GM21367 (cell line): ENCODE data around the gene NAMPT.
"Not testable (repeated sequence)": the region's sequence is repeated elsewhere in the genome, so short reads cannot be mapped to it uniquely, and the experiment has no call there.

ENCODE experiments used
- ATAC-seq: cut with Tn5 transposase; IDR thresholded peaks from one replicate; pipeline ENCODE4 v1.9.1; 2021; ENCODE audit not compliant: unreplicated experiment

Gene NAMPT

DNA sequence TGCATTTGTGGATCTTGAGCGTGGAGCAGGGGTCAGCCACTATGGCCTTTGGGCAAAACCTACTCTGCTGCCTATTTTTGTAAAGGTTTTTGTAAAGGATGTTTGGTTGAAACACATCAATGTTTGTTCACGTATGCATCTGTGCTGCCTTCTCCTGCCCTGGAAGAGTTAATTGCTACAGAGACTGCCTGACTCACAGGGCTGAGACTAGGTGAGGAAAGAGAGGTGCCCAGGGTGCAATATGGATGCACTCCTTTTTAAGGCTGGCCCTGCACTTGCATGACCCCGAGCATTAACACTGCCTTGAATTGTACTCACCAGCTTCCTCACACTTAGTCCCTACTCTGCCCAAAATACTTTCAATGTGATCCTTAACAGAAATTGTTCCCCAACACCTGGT, 20.9 kb upstream of the NAMPT start:
- ATAC-seq, result no peak

DNA sequence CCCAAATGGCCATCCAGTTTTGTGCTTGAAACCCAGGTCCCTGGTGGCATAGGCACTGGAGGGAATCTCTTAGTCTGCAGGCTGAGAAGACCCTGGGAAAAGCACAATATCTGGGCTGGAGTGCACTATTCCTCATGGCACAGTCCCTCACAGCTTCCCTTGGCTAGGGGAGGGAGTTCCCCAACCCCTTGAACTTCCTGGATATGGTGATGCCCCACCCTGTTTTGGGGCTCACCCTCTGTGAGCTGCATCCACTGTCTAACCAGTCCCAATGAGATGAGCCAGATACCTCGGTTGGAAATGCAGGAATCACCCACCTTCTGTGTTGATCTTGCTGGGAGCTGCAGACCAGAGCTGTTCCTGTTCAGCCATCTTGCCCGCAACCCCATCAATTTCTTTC, 19.8 kb upstream of the NAMPT start:
- no peak for ATAC-seq

DNA sequence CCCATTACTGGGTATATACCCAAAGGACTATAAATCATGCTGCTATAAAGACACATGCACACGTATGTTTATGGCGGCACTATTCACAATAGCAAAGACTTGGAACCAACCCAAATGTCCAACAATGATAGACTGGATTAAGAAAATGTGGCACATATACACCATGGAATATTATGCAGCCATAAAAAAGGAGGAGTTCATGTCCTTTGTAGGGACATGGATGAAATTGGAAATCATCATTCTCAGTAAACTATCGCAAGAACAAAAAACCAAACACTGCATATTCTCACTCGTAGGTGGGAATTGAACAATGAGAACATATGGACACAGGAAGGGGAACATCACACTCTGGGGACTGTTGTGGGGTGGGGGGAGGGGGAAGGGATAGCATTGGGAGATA, 13.8 kb upstream of the NAMPT start:
- not testable (repeated sequence) for ATAC-seq

DNA sequence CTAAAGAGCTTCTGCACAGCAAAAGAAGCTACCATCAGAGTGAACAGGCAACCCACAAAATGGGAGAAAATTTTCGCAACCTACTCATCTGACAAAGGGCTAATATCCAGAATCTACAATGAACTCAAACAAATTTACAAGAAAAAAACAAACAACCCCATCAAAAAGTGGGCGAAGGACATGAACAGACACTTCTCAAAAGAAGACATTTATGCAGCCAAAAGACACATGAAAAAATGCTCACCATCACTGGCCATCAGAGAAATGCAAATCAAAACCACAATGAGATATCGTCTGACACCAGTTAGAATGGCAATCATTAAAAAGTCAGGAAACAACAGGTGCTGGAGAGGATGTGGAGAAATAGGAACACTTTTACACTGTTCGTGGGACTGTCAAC, 13.4 kb upstream of the NAMPT start:
- not testable (repeated sequence) for ATAC-seq

DNA sequence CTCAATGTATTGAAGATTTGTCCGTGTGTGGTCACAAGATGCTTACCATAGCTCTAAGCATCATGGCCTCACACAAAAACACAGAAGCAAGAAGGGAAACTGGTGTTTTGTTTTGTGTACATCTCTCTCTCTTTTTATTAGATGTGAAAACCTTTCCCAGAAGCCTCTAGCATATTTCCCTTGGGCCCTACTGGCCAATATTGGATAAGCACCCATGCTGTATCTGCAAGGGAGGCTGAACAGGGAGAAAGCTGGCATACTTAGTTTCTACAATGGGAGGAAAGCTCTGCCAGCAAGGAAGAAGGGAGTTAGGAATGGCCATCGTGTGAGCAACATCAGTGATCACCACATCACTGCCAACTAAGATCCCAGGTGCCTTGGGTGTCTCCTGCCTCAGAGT, 9.6 kb upstream of the NAMPT start:
- ATAC-seq, result no peak

DNA sequence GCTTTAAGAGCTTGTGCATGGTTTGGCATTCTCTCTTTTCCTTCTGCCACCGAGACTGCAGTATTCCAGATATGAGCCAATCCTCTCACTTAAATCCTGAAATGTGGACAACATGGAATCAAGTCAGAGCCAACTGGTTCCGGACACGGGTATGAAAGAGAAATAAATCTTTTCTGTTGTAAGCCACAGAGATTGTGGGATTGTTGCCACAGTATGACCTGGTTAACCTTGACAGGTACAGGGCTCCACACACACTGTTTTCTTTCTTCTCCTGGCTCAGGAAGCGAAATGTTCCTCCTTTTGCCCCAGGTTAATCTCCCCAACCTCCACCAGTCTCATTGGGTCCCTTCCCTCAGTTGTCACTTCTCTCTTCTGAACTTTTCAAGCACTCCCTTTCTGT, 6.5 kb upstream of the NAMPT start:
- ATAC-seq, result no peak

DNA sequence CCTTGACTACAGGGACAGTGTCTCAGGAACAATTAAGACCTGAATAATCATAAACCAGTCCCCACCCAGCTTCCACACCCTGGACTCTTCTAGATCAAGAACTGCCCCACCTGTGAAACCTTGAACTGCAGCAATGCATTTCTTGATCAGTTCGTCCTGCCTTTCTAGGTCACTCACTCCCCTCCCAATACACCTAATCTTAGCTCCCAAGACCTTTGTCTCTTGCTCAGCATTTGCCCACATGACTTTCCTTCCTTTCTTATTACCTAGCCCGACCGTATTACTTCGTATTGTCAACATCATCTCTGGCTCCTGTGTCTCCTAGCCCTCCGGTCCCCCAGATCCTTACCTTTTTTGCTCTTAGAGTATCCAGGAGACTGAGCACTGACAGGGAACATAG, 5.5 kb upstream of the NAMPT start:
- ATAC-seq, result no peak

DNA sequence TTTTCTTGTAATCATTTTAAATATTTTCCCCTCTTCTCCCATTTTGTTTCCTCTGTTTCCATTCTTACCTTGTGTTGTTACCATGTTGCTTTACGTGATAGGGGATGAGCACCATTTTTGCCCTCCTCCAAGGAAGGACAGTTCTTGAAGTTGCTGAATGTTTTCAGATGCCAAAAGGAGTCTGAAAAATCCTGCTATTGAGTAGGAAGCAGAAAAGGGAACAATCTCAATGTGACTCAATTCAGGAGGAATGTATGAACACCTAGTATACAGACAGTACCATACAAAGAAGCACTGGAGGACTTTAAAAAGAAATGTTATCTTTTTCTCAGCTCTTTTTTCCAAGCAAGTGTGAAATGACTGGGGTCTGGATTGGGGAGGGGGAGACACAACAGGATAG, 5.1 kb upstream of the NAMPT start:
- no peak for ATAC-seq

DNA sequence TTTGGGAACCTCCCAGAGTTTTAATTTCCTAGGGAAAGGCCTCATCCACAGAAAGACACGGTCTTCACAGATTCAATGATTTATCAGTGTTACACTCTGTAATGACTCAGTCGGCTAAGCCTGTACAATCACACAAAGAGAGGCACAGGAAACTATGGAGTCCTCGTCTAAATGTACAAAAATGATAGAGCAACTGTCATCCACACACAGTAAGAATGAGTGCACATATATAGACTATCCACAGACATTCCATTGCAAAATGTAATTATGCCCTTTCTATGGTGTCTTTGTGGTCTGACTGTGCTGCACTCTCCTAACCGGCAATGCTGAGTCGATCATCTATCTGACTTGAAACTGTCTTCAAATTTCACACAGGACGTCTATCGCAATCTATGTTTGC, 3.5 kb upstream of the NAMPT start:
- ATAC-seq, result no peak

DNA sequence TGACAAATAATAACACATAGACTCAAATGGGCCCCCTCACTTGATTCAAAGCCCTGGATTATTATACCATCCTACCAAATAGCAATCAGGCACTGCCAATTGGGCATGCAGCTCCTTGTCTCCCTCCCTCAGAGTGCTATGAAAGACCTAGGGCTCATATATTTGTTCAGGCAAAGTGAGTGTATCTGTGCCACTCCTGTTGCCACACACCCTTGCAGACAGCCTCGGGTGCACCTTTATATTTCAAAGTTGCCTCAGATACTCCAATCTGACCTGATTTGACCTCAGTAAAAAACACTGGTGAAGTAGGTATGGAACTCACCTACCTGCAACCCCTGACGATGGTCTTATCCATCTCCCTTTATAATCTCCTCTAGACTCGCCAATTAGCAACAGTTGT, 3.0 kb upstream of the NAMPT start:
- ATAC-seq, result no peak

DNA sequence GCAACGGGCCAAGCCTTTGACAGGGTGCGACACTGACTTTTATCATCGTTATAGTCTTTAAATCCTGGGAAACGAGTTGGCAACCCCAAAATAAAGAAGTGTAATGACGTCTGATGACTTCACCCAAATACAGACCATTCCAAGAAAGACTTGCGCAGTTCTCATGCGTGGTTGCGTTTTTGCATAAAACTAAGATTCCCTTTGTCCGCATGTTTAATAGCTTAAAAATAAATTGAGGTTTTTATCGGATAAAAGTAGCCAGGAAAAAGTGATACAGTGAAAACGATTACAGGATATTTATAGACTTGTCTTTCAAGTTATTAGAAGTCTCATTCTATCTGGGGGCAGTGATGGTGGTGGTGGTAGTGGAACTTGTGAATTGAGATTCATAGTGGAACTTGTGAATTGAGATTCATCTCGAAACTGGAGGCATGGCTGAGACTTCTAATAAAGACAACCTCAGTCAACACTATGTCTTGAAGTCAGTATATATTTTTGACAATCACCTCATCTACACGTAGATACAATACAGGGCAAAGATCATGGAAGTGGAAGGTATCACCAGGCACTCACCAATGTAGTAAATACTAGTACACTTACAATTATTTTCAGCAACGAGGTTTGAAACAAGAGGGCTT, 1.2 kb upstream of the NAMPT start:
- peak; percentile 23 for ATAC-seq

DNA sequence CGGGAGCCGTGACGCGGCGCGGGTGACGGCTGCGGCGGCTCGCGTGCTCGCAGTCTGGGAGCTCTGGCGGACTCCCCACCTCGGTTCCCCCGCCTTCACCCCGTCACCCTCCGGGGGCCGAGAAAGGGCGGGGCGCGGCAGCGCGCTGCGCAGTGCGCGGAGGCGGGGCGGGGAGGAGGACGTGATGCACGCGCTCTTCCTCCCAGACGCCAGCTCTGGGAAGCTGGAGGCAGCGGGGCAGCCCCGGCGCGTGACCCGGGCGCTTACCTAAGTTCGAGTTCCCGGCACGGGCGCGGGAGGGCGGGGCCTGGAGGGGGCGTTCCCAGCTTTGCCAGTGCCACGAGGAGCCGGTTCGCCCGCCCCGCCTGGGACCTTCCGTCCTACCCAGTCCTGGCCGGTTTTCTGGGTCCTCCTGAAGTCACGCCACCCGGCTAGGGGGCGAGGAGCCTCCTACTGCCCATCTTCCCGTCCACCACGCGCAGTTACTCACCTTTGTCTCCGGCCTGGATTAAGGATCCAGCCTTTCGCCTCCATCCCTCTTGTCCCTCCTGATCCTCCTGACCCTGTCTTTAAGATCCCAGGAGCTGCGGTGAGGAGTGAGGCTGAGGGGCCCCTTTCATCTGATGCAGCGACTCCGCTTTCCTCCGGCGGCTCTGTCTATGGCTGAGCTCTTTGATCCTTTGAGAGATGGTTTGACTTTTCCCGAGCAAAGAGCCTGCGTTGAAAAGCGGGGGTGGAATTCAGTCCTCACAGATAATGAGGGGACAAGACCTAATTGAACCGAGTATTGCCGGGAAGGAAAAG, 470 bp upstream of the NAMPT start:
- peak; percentile 74 for ATAC-seq

DNA sequence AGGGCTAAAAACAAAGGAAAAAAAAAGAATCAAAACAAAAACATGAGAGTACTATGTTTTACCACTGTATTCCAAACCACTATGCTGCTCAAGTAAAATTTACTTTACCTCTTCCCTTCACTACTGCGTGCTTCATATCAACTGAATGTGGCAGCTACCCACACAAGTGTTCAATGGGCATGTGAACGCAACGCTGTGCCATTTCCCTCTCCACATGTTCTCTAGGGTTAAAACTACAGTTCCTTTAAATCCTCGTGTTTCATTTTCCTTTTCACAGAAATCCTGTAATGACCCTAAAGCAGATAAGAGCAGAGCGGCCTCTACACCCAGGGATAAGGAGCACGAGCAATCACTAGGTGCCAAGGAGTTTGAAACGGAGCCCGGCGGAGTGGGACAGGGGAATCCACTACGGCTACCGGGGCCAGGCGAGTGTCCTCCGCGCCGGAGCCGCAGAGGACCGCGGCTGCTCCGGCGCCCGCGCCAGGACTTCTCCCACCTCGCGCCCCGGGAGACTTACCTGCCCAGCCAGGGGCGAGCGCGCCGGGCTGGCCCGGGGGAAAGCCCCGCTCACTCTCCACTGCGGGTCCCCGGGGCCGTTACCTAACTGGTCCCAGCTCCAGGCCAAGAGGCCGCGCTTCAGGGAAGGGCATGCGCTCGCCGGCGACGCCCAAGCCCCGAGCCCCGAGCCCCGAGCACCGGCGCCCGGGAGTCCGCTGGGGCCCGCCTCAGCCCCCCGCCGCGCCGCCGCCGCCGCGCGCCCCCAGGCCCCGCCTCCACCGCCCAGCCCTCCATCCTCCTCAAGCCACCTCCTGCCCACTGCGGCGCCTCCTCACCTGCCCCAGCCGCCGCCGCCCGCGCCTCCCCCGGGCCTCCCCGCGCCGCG, 711 bp downstream of the NAMPT start:
- peak; percentile 9 for ATAC-seq

DNA sequence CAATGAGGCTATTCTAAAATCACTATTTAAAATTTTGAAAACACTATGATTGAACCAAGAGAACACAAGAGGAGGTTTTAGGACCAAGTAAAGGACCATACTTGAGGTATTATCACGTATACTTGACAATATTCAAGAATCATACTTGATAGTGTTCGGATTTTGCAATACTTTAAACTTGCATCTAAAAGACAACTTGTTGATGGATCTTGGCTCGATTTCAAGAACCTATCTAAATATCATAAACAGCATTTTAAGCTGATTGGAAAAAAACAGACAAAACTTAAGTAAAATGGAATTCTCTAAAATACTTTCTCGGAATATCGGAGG, 1.3 kb downstream of the NAMPT start:
- no peak for ATAC-seq

DNA sequence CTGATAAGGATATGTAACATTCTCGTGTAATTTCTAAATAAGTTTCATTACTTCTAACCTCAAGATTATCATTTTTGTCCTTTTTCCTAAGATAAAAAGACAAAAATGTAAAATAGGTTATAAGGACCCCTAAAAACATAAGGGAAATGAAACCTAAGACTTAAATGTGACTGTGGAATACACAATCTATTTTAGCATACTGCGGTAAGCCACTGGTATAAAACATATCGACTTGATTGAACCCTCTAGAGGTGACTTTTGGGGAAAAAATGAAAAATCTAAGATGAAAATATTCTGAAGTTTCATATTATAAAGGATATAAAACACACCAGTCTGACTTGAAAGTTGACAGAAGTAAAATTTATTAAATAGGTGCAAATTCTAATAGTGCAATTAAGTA, 1.9 kb downstream of the NAMPT start:
- no peak for ATAC-seq

DNA sequence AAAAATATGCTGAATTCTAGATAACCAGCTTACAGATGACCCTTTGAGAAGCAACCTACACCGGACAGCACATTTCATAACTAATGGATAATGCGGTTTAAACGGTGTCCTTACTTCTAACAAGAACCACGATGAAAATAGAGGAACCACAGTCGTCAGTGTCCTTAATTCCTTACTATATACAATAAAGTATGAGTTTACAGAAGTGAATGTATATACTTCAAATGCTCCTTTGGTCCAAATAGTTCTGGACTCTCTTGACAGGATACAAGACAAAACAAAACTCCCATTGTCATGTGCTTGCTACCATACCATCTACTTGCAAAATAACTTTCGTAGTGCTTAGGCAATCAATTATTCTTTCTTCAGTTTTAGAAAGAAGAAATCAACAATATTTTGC, 2.4 kb downstream of the NAMPT start:
- no peak for ATAC-seq

DNA sequence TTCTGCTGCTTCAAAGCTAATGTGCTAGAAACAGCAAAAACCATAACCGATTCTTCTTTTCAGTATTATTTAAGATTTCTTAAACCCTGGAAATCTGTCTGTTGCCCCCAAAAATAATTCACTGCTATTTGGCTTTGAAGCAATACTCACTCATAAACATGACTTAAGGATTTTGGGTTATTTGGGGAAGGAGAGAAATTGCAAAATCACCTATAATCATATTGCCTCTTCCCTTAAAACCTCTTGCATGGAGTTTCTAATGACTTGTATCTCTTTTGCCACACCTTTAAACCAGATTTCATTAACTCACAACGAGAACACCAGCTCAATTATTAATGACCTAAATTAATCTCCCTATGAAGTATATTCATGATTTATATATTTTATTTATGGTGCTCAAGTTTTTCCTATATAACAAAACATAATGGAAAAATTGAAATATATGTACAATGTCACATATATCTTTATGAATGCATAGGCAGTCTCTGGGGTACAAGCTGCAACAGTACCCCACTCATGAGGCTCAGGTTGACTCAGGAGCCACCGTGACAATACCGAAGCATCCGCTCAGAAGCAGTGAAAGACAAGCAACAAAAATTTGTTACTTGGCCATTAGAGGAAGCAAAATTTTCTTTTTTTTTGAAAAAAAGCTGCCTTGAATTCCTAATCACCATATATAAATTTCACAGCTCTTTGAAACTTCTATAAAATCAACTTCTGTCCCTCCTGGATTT, 3.0 kb downstream of the NAMPT start:
- ATAC-seq, result no peak

DNA sequence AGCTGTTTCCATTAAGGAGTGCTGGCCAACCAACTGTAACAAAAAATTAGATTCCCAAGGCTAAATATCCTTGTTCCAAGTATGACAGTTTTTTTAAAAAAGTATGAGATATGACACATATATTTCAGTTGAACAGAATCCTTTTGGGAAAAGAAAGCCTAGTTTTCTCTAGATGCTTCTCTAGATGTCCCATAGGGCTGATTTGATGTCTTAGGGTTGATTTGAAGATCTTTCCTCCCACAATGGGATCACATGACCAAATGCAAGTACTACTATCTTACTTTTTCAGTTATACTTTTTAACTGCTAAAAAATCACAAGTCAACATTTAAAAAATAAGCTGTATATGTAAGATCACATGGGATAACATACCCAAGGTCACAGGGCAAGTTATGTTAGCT, 3.7 kb downstream of the NAMPT start:
- no peak for ATAC-seq

DNA sequence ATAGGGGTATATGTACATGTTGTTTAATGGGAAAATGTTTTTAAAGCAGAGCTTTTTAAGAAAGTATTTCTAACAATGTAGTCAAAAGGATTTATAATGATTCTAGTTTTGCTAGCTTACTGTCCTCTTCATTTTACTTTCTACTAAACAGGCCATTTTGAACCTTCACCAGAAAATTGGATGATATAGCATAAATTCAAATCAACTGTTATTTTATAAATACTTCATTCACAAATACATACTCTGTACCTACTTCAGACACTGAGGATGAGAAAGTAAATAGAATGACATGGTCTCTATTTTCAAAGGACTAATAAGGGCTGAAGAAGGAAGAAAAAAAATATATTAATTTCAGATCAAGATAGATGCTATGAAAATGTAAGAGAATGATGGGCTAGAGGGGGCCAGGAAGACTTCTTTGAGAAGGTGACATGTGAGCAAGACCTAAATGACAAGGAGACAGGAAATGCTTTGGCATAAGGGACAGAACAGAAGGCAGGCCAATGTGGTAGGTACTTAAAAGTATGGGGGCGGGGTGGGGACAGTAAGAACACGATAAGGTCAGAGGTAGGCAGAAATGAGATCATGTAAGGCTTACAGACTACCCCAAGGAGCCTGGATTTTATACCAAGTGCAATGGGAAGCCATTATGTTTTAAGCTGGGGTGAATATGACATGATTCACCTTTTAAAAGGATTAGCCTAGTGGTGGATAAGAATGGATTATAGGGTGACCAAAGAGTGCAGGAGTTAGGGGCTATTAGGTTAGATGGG, 5.2 kb downstream of the NAMPT start:
- ATAC-seq, result no peak

DNA sequence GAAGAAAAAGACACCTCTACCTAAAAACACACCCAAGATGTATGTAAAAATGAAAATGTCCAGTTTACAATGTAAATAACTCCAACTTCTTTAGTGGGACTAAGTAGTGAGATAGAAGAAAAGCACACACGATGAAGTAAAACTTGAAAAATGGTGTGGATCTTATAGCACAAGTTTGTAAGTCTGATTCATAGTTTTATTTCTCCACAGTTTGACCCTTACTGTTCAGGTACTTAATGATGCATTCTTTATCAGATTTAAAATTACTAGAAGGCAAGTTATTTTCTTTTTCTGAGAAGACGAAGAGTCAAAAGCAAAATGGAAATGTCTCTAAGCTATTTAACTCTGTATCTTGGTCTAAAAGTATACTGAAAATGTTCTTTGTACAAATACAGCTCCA, 6.1 kb downstream of the NAMPT start:
- no peak for ATAC-seq

DNA sequence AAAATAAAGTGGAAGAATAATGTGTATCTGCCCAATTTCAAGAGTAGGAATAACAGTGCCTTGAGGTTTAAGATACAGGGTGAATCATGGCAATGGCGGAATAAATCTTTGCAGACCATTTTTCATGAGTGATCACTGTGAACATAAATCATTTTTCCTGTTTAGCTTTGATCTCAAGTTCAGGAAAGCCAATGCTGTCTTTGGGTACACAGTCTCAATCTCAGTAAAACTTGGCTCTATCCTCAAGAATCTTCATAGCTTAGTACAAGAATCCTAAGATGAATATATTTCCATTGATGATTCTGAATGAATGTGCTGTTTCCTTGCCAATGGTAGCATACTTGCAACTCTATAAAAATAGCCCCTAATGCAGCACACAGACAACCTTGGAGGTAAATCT, 6.8 kb downstream of the NAMPT start:
- ATAC-seq, result no peak
